GM10266 (cell line): ENCODE data around the gene FOSB.

Experiments used
- DNase-seq: peaks from one replicate; pipeline ENCODE4 v3.0.0; 2012; ENCODE audit errors: extremely low spot score
- TF ChIP-seq, protein P1 (sequence below): IDR thresholded peaks from 2 replicates; pipeline ENCODE4 v1.5.1; 2012; ENCODE audit warnings: mild to moderate bottlenecking, low read depth; ENCODE audit not compliant: control insufficient read depth, insufficient read depth; ENCODE audit errors: missing control alignments

FOSB gene

GRCh38 chr19:45489216-45489855 is 21.5 kb downstream of the FOSB start:
- no peak for DNase-seq
- TF ChIP-seq, protein P1, sequence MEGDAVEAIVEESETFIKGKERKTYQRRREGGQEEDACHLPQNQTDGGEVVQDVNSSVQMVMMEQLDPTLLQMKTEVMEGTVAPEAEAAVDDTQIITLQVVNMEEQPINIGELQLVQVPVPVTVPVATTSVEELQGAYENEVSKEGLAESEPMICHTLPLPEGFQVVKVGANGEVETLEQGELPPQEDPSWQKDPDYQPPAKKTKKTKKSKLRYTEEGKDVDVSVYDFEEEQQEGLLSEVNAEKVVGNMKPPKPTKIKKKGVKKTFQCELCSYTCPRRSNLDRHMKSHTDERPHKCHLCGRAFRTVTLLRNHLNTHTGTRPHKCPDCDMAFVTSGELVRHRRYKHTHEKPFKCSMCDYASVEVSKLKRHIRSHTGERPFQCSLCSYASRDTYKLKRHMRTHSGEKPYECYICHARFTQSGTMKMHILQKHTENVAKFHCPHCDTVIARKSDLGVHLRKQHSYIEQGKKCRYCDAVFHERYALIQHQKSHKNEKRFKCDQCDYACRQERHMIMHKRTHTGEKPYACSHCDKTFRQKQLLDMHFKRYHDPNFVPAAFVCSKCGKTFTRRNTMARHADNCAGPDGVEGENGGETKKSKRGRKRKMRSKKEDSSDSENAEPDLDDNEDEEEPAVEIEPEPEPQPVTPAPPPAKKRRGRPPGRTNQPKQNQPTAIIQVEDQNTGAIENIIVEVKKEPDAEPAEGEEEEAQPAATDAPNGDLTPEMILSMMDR: no peak

- TF ChIP-seq, protein P1: no peak
Measured at GRCh38 chr19:45492137-45492626, 24.4 kb downstream of the FOSB start.

DNA sequence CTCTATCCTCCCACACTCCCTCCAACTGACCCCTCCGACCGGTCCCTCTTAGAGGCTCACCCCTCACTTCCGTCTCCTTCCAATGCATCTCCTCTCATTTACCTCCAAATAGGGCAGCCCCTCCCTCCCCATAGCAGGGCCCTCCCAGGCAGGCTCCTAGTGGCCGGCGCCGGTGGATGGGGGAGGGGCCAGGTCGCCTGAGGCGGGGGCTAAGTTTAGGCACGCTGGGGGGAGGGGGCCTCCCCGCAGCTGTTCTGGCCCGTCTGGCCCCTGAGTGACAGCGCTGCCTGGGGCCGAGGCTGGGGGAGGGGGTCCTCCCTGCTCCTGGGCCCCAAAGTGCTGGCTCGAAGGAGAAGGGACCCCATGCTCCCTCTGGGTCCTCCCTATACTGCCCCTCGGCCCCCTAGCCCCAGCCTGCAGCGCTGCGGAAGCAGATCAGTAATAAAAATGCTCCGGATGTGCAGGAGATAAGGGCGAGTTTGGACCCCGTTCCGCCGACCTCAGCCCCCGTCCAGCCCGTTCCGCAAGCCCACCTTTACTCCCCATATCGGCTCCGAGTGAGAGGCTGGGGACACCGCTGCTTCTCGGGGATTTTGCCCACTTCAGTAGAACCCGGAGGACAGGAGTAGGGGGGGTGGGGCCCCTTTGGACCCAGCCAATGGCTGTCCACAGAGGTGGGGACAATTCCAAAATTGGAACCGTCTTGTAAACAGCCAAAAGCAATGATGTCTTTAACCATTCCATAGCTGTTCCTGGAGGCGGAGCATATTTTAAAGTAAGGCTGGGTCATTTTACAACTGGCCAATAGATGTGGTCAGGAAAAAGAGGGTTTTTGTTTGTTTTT is 25.1 kb downstream of the FOSB start:
- TF ChIP-seq, protein P1: no peak
- peak; percentile 86 for DNase-seq

More at GRCh38 chr19:45492137-45492626, 24.4 kb downstream of the FOSB start:
- DNase-seq: no peak

DNA sequence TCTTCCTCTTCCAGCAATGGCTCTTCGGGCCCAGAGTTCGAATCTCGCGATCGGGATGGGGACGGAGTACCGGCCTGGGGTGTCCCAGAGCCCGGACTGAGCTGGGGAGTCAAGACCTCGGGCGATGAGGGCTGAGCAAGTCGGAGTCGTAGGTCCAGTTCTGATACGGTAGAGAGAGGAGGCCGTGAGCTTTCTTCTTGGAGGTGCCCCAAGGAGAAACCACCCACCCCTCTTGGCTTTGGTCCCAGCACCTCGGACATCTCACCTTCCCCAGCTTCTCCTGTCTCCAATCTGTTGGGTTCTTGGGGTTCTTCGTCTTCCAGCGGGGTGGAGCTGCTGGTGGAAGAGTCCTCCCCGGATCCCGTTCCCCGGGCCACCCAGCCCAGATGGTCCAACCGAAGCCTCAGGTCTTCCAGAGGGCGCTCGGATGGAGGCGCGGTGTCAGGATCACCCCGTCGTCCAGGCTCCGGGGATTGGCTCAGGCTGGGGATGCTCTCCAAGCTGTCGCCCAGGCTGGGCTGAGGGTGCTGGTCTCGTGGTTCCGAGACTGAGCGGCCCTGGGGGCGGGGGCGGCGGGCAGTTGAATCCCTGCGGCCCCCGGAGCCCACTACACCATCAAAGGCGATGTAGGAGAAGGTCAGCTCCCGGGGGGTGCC is 26.6 kb downstream of the FOSB start:
- no peak for DNase-seq
- TF ChIP-seq, protein P1: no peak

GRCh38 chr19:45495178-45495577 is 27.4 kb downstream of the FOSB start:
- DNase-seq: no peak
- TF ChIP-seq, protein P1: no peak

DNA sequence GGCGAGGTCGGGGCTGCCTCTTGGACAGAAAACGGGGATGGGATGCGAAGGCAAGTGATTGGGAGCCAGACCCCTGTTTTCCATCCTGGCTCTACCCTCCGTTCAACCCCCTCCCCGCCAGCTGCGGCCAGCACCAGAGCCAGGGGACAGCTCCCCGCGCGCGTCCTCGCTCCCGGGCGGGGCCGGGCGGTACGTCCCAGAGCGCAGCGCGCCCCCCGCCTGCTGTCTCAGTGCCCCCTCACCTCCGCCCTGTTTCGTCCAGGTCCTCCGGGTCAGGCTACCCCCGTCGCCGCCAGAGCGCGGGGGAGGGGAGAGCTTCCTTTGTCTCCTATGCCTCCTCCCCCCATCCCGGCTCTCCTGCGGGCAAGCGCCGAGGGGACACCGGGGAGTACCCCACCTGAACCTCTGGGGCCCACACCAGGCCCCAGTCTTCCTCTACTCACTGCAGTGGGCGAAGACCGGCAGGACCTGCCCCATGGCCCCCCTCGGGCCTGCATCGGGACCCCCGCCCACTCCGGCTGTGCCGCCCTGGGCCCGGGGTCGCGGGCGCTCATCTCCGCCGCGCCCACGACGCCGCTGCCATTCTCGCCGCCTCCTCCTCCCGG is 28.7 kb downstream of the FOSB start:
- peak; percentile 57 for DNase-seq
- TF ChIP-seq, protein P1: no peak
